Fibroblast of lung (primary cell): Measurements from ENCODE around the gene CPEB2.

Source experiments
- CTCF ChIP-seq, 2 donors: IDR thresholded peaks in 1 of 2; conservative IDR thresholded peaks in 1 of 2; 1 replicate in 1 of 2; 2 replicates in 1 of 2; pipeline ENCODE4 v1.5.1; 2011 to 2012; ENCODE audit warnings: low read length in 2 of 2, control low read depth in 1 of 2, inconsistent platforms in 1 of 2, low read depth in 1 of 2, mild to moderate bottlenecking in 1 of 2
- EZH2 ChIP-seq: IDR thresholded peaks from 2 replicates; pipeline ENCODE4 v1.5.1; 2012; ENCODE audit warnings: low read length, control low read depth, mild to moderate bottlenecking; ENCODE audit errors: missing control alignments

DNA sequence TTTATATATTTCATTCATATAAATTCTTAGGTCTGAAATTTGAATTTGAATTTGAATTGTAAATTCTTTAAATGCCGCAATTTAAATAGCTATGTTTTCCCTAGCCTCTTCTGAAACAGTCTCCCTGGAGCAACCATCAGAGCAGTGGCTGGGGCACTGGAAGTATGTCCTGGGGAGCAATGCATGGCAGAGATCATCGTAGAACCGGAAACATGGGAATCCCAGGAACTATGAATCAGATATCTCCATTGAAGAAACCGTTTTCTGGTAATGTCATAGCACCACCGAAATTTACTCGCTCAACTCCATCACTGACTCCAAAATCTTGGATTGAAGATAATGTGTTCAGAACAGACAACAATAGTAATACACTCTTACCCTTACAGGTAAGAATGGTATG is 4.9 kb downstream of the CPEB2 start:
- TF ChIP-seq CTCF (conservative IDR thresholded peaks at IDR 0.05 in 1 of 2, IDR thresholded peaks at IDR 0.05 in 1 of 2; ENCODE audit: low read depth in 1 of 2, low read length in 2 of 2) (no peak), EZH2 (no peak)
